GM04504 (cell line): Measurements from ENCODE around the gene KCNB1.

Source experiments
- DNase-seq: peaks from one replicate; pipeline ENCODE4 v3.0.0-alpha.2; 2012; ENCODE audit warnings: low read depth

Gene KCNB1

DNA sequence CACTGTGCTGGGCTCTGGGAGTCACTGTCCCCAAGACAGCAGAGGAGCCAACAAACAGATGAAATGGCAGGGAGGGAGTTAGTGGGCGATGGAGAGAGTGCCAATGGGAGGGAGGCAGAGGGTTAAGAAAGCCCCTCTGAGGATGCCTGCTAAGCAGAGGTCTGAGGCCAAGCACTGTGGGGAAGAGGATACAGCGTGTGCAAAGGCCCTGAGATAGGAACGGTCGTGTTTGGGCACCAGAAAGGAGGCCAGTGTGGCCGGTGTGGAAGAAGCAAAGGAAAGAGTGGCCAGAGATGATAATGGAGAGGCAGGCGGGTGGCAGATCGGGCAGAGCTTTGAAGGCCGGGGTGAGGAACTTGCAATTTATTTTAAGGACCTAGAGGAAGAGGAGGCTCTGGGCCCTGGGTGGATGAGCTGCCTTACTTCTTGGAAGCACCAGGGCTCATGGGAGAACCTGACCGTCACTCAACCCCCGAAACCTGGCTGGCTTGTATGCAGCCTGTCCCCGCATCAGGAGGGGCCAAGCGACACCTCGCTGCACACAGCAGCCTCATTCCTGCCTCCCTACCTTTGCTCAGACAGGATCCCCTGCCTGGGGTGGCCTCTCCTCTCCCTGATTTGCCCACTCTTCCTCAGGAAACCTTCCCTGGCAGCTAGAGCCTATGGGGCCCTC, 73.0 kb downstream of the KCNB1 start:
- no peak for DNase-seq

DNA sequence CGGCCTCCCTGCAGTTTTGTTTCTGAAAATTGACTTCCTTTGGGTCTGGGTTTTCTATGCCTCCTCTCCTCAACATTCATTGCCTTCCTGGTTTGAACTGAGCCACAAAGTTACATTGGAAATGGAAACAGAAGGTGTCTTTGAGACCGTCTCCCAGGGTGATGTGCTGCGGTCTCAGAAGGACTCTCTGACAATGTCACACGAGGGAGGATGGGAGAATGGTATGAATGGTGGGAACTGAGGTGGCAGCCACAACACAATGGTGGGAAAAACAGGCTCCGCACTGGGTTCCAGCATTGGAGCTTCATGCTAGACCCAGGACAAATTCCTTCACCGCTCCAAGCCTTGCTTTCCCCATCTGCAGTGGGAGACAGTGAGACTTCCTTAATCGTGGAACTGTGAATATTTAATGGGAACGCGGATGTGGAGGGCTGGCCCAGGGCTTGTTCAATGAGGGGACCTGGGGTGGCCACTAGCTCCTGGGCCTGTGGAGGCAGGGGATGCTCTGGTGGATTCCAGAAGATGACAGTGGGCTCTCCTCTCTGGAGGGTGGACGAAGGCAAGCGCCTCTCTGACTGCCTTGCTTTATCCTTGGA, 73.9 kb downstream of the KCNB1 start:
- DNase-seq, result no peak

DNA sequence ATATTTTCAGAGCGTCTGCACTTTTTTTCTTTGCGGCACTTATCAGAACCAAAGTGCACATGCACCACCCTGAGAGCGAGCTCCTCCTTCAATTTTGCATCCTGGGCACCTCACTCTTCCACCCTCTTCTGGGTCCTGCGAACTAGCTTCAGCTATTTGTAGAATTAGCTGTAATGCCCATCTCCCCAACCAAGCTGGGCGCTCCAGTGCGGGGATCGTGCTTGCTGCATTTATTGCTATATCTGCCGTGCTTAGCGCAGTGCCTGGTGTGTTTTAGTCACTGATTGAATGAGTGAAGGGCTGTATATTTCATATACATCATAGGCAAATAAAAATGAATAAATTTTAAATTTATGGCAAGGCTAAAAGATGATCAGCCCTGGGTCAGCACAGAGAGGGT, 75.8 kb downstream of the KCNB1 start:
- no peak for DNase-seq

DNA sequence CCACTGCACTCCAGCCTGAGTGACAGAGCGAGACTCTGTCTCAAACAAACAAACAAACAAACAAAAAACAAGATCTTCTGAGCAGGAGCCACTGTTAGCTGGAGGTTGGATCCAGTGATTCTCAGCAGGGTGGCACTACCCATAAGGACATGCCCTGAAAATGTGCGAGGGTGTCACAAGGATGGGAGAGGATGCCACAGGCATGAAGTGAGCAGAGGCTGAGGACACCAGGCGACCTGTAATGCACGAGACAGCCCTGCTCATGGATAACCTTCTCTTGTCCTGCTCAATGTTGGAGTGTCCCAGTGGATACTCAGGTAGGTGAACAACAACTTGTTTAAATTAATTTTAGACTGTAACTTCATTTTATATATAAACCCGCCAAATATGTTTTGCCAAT, 76.8 kb downstream of the KCNB1 start:
- DNase-seq, result no peak

DNA sequence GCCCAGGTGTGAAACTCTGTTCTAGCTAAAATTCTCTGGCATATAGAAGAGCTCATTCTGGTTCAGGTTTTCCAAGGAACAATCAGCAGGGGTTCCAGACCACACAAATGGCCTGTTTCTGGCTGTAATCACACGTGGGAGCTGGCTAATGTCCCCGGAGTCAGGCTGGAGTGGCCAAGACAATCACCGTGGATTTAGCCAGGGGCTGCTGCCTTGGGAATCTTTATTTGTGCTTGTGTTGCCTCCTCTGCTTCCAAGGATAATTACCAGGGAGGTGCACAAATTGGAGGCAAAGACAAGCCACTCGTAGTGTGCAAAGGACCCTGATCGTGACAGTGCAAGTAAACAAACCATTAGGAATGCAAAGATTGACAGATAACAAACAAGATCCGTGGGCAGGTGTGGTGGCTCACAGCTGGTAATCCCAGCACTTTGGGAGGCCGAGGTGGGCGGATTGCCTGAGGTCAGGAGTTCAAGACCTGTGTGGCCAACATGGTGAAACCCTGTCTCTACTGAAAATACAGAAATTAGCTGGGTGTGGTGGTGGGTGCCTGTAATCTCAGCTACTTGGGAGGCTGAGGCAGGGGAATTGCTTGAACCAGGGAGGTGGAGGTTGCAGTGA, 77.3 kb downstream of the KCNB1 start:
- DNase-seq, result no peak

DNA sequence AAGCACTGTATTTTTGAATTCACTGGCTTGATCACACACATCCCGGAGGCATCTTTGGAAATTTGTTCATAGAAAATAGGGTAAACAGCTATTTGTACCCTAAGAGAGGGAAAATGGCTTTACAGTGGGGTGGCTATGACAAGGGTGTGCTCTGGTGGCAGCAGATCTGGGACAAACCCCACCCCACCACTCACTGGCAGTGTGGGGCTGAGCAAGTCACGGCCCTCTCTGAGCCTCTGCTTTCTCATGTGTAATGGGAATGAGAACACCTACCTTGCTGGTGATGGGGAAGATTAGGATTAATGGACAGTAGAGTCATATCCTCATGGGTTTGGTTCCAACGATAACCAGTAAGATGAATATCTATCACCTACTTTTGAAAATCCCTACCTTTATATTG, 78.0 kb downstream of the KCNB1 start:
- no peak for DNase-seq

DNA sequence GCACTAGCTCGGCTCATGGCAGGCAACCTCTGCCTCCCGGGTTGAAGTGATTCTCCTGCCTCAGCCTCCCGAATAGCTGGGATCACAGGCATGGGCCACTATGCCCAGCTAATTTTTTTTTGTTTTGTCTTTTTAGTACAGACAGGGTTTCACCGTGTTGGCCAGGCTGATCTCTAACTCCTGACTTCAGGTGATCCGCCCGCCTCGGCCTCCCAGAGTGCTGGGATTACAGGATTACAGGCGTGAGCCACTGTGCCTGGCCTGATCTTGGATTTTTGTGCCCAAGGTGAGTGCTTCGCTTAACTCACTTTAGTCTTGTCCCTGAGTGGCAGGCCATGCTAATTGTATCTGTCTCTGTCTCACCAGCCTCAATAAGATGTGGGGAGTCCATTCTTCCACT, 78.6 kb downstream of the KCNB1 start:
- no peak for DNase-seq

DNA sequence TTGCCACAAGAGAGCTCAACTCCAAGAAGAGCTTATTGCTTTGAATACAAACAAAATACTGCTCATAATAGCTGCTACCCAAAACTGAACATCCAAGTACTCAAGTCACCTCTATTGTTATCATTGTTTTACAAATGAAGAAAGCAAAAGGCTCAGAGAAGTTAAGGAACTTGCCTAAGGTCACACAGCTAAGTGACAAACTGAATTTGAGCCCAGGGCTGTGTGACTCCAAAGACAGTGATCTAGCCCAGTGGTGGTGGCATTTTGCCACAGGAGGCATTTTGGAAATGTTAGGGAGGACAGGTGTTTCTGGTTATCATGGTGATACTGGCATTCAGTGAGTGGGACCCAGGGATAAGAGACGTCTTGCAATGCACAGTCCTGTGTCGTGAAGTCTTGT, 79.5 kb downstream of the KCNB1 start:
- DNase-seq, result no peak

DNA sequence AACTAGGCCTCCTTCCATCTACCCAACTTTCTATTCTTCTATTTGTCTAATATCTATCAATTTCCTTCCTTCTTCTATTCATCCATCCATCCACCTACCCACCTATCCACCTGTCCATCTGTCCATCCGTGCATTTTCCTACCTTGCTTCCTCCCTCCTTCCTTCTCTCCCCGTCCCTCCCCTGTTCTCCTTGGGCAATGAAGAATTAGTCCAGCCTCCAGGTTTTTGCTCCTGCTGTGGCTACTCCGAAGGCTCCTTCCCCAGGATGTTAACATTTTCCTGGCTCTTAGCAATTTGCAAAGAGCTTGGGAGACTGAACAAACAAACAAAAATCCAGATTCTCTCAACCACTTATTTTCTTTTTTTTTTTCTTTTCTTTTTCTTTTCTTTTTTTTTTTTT, 81.6 kb downstream of the KCNB1 start:
- DNase-seq, result no peak

DNA sequence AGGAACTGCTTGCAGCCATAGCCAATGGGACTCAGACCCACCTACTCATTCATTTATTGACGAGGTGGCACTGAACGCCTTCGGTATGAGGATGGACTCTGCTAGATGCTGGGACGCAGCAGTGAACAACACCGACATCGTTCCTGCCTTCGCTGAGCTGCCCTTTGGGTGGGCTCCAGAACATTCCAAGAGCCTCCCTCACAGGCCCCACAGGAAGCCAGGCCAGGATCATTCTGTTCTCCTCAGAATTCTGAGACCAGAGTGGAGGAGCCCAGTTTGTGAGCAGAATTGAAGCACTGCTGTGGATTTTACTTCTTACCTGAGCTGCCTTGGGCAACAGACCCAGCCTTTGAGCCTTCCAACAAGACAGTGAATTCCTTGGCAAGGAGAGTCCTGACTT, 82.1 kb downstream of the KCNB1 start:
- DNase-seq, result no peak

DNA sequence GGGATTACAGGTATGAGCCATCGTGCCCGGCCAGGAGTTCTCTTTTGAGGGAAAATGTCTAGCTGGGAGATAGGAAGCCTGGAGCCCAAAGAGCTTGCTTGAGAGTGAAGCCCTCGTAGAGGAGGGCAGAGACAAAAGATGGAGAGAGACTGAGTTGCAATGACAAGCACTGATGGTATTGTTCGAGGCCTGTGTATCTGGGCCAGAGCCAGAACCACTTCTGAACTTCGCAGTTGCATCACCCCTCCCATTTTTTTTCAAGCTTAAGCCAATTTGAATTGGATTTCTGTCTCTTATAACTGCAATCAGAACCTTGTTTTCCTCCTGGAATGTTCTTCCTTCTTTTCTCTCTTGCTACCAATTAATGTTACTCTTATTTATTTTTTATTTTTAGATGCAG, 83.1 kb downstream of the KCNB1 start:
- DNase-seq, result no peak

DNA sequence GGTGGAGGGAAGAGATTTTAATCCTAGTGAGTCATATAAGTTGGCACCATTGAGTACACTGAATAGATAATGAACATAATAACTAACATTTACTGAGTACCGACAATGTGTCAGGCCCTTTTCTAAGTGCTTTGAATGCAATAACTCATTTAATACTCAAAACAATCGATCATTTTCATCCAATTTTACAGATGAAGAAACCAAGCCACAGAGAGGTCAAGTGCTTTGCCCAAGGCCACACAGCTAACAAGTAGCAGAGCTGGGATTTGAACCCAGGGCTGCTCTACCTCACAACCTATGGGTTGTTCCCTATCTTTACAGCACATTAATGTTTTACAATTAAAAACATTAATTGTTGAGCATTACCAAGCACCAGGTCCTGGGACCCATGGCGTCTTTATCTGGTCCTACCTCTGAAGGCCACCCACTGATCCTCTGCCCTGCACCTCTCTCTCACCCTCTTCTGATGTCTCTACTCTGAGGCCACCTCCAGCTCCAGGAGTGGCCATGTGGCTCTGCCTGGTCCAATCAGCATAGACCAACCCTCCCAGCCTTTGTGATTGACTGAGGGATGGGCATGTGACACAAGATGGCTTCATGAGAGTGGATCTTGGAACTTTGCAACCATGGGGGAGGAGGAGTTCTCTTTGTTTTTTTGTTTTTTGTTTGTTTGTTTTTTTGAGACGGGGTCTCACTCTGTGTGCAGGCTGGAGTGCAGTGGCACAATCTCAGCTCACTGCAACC, 83.9 kb downstream of the KCNB1 start:
- DNase-seq, result no peak

DNA sequence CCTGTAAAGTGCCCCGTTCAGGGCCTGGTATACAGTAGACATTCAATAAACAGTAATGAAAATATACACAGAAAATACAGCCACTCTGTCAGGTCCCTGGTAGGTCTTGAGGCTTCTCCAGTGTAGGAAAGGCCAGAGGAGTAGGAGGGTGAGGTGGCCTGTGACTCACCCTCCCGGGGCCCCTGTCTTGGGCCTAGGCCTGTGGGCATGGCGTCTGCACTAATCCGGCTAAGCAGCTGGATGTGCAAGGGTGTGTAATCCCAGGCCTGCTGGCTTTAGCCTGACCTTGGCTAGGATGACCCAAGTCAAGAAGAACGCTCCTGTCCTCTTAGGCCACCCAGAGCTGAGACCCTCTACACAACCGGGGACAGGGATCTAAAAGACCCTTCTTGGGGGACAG, 84.9 kb downstream of the KCNB1 start:
- DNase-seq, result no peak

DNA sequence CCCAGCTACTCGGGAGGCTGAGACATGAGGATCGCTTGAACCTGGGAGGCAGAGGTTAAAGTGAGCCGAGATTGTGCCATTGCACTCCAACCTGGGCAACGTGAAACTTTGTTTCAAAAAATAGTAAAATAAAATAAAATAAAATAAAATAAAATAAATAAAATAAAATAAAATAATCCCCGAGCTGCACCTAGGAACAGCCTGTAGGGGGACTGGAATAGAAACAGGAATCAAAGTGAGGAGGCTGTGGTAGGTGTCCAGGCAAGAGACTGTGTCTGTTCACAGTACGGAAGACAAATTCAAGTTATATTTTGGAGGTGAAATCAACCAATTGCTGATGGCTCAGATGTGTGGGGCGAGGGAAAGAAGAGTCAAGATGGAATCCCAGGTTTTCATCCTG, 86.2 kb downstream of the KCNB1 start:
- no peak for DNase-seq

DNA sequence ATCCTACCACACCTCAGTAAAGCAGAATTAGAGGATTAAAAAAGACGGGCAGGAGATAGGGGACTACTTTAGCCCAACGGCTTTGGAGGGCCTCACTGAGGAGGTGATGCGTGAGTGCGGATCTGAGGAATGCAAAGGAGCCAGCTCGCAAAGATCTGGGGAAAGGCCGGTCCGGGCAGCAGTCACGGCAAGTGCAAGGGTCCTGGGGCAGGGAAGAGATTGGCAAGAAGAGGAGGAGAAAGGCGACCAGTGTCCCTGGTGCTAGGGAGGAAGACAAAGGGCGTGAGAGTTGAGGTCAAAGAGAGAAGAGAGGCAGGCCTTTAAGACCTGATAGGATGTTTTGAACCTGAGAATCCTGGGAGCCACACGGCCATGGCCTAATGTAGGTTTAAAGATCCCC, 86.8 kb downstream of the KCNB1 start:
- DNase-seq, result no peak

DNA sequence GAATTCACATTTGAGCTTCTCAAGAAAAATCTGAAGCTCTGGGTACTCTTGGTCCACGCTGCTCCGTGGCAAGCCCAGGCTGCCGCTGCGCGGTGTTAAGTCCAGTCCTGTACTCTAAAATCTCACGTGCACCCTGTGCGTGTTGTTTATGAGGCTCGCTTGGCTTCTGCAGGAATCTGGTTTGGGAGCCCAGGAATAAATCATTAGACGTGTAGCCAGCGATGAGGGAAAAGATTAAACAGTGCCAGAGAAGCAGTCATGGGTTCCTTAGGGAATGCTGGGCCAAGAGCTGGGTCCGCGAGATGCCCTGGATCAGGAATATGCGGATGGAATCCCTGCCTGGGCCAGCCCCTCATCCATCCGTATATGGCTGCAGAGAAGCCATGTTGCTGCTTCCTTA, 87.3 kb downstream of the KCNB1 start:
- no peak for DNase-seq

DNA sequence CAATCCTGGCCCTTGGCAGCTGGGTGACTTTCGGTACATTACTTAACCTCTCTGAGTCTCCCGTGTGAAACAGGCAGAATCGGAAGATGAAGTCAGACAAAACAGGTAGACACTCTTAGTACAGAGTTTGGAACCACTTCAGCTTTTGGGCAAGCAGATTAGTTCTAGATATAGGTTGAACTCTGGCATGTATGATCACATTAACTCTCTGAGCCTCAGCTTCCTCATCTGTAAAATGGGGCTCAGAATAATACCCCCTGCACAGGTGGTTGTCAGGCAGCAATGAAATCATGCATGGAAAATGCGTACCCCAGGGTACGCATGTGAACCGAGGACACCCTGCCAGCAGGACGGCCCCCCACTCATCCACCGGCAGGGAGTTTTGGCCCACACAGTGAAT, 87.7 kb downstream of the KCNB1 start:
- no peak for DNase-seq

DNA sequence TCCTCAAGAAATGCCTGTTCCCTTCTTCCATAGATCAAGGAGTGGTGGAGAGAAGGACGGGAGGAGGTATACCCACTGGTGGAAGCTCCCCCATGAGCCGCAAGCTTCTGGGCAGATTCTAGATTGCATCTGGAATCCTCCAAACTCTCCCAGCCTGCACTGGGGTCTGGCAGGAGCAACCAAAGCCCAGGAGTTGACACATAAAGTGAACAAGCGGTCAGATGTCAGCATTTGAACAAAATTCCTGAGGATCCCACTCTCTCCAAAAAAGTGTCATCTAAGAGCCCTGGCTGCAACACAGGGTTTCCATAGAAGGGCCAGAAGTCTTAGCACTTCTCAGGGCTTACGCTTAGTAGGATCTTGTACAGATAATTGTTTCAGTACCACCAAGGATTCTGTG, 88.2 kb downstream of the KCNB1 start:
- DNase-seq, result no peak

DNA sequence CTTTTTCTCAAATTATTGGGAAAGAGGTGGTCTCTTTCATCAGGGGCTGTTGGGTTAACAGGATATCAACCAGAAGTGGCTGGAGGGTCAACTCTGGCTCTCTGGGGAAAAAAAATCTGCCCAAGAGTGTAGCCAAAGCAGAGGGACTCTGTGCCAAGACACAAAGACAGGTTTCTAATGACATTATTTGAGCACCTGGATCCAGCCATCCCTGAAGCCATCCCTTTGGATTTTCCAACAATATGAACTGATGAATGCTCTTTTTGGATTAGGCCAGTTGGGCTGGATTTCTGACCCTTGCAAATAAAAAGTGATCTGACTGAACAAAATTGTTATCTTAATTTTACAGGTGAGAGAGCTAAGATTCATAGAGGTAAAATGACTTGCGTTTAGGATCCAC, 88.7 kb downstream of the KCNB1 start:
- DNase-seq, result no peak

DNA sequence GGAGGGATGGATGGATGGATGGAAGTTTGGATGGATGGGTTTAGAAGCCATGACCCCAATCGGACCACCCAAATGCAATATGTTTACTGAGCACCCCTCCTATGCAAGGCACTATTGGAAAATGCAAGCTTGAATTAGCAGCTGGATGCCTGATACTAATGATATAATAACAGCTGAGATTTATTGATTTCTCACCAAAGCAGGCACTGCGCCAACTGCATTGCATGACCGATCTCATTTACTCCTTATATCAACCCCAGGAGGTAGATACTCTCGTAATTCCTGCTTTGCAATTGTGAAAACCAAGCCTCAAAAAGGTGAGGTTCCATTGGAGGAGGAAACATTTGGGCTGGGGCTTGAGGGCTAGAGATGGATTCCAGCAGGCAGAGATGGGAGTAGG, 89.7 kb downstream of the KCNB1 start:
- no peak for DNase-seq

DNA sequence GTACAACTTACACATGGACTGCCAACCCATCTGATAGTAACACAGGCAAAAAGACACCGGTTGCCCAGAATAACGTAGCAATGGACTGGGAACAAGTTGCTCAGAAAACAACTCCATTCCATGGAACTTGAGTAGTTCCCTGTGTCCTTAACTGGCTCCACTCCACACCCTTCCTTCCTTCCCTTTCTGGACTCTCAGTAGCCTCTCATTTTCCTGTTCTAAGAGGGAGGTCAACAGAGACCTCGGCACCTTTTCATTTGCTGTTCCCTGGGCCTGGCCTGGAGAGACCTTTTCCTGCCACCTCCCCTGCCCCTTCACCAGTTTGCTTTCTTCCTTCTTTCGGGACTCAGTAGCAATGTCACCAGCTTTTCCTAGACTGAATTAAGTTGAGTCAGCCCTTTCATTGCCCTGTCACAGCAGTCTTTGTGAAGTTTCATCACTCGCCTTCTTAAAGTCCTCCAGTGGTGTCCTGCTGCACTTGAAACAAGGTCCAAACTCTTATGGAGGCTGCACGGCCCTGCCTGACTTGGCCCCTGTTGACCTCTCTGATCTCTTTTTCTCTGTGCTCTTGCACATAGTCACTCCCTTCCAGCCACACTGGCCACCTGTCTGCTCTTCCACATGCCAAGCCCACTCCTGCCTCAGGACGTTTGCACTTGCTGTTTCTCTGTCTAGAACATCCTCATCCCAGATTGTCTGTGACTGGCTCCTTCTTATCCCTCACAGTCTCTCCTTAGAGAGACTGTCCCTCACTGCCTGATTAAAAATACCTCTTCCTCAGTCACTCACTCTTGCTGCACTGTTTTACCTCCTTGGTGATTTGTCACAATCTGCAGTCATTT, 90.8 kb downstream of the KCNB1 start:
- no peak for DNase-seq

DNA sequence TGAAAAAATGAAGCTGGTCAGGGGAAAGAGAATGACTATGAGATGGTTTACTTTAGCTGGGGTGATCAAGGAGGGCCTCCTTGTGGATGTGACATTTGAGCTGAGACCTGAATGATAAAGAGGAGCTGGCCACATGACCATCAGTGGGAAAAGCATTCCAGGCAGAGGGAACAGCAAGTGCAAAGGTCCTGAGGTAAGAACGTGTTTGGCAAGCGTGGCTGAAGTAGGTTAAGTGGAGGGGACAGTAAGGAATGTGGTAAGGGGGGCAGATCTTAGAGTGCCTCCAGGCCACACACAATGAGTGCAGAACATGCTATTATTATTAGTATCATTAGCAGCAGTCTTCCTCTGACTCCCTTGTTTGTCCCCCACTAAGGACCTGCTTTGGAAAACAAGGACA, 92.6 kb downstream of the KCNB1 start:
- DNase-seq, result no peak
